Measurements from ENCODE around the gene NAGPA. TPM values are rescaled to one million over a fixed set of nuclear protein-coding genes. Genes with fewer than 3 reads are reported as not detected.

Gene NAGPA
- total and polyA plus RNA-seq, 2 of the 13 experiments (the other 11 are each of a cell fraction or from before 2014, with no cell fraction given) = 27.1 to 60.3 TPM

DNA sequence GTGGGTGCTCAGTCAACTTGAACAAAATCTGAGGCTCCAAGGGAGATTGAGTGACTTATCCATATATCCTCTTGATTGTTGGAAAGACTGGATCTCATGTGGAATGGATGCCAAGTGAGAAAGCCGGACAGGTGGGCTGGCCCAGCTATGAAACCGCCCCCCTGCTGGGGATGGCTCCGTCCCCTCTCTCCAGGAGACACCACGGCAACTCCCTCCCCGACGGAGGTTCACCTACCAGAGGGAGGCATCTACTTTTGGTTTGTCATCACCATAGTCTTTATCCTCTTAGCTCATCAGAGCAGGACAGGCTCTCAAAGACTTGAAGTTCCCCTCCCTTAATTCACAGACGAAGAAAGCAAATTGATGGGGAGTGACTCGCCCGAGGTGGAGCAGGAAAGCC is 36.1 kb upstream of the NAGPA start (continued):
- TF ChIP-seq ZNF569 (CRISPR knock-in tag; IDR thresholded peaks at IDR 0.05; ENCODE audit: borderline replicate concordance) = no peak

- no TSS peak for BruUV-seq (replicated peaks)
- Histone ChIP-seq H3K9ac (ENCODE audit: insufficient read depth, low read depth, low read length) (no peak overlapping the region), H3K79me2 (ENCODE audit: insufficient read depth, low read length) (peaks cover 19% of the 10 kb centered on the region), H3K36me3 (replicated peaks in 1 of 2; ENCODE audit: control insufficient read depth in 1 of 2, insufficient read depth in 2 of 2, low read length in 2 of 2) (peaks cover 0 to 6% of the 10 kb centered on the region in 2 experiments; a peak in 3 of 5 replicates), H3K4me3 (replicated peaks in 1 of 3; ENCODE audit: insufficient read depth in 1 of 3, low read depth in 2 of 3, low read length in 3 of 3) (no peak overlapping the region), H3K27ac (ENCODE audit: extremely low read length, insufficient read depth, low read length) (no peak overlapping the region), H3K4me1 (ENCODE audit: insufficient read depth, low read length) (peaks cover 44% of the 10 kb centered on the region), H4K20me1 (ENCODE audit: insufficient read depth, low read length) (no peaks in the 10 kb centered on the region), H3K27me3 (ENCODE audit: control insufficient read depth in 1 of 2, insufficient read depth in 2 of 2, low read length in 2 of 2) (peaks cover 0 to 13% of the 10 kb centered on the region in 2 experiments; a peak in 1 of 5 replicates), H3K4me2 (ENCODE audit: low read depth, low read length) (no peak overlapping the region), H2AFZ (ENCODE audit: low read length) (no peak overlapping the region), H3K9me3 (ENCODE audit: low read length) (no peaks in the 10 kb centered on the region)
- POLR2A ChIA-PET = no interaction called here
- CTCF ChIA-PET (ENCODE audit: low intra/inter-chr PET ratio, low total read pairs) = no interaction called here
- intact Hi-C loops (cut with micrococcal nuclease; ENCODE audit: unreplicated experiment) (no loop called here), in situ Hi-C loops (cut with HindIII; ENCODE audit: extremely low pct_ligation_motif_present, low pct_unique_long_range_greater_than_20kb) (no loop called here)
- no peak for TF ChIP-seq JDP2 (CRISPR knock-in tag; IDR thresholded peaks at IDR 0.05; ENCODE audit: borderline replicate concordance)
- TF ChIP-seq POGK (CRISPR knock-in tag; conservative IDR thresholded peaks at IDR 0.05) = no peak
- peak; percentile 60 for TF ChIP-seq USF2 (IDR thresholded peaks at IDR 0.05; ENCODE audit: low read depth, low read length)
- TF ChIP-seq USF2 (CRISPR knock-in tag; IDR thresholded peaks at IDR 0.05; ENCODE audit: borderline replicate concordance) = no peak
- TF ChIP-seq NFRKB (IDR thresholded peaks at IDR 0.05) = no peak
- no peak for TF ChIP-seq ZNF451 (CRISPR knock-in tag; IDR thresholded peaks at IDR 0.05)
- no peak for TF ChIP-seq ZNF570 (CRISPR knock-in tag; IDR thresholded peaks at IDR 0.05; ENCODE audit: borderline replicate concordance)
- TF ChIP-seq, protein P1, sequence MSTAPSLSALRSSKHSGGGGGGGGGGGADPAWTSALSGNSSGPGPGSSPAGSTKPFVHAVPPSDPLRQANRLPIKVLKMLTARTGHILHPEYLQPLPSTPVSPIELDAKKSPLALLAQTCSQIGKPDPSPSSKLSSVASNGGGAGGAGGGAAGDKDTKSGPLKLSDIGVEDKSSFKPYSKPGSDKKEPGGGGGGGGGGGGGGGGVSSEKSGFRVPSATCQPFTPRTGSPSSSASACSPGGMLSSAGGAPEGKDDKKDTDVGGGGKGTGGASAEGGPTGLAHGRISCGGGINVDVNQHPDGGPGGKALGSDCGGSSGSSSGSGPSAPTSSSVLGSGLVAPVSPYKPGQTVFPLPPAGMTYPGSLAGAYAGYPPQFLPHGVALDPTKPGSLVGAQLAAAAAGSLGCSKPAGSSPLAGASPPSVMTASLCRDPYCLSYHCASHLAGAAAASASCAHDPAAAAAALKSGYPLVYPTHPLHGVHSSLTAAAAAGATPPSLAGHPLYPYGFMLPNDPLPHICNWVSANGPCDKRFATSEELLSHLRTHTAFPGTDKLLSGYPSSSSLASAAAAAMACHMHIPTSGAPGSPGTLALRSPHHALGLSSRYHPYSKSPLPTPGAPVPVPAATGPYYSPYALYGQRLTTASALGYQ (CRISPR knock-in tag; IDR thresholded peaks at IDR 0.05) = no peak
- TF ChIP-seq RAD51 (IDR thresholded peaks at IDR 0.05; ENCODE audit: borderline replicate concordance) = peak; percentile 90
- no peak for TF ChIP-seq MTF2 (CRISPR knock-in tag; IDR thresholded peaks at IDR 0.05; ENCODE audit: borderline replicate concordance)
- TF ChIP-seq, protein P2, sequence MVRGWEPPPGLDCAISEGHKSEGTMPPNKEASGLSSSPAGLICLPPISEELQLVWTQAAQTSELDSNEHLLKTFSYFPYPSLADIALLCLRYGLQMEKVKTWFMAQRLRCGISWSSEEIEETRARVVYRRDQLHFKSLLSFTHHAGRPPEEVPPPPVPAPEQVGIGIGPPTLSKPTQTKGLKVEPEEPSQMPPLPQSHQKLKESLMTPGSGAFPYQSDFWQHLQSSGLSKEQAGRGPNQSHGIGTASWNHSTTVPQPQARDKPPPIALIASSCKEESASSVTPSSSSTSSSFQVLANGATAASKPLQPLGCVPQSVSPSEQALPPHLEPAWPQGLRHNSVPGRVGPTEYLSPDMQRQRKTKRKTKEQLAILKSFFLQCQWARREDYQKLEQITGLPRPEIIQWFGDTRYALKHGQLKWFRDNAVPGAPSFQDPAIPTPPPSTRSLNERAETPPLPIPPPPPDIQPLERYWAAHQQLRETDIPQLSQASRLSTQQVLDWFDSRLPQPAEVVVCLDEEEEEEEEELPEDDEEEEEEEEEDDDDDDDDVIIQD (CRISPR knock-in tag; IDR thresholded peaks at IDR 0.05; ENCODE audit: low read depth) = no peak
- no peak for TF ChIP-seq IKZF1 (IDR thresholded peaks at IDR 0.05)
- TF ChIP-seq DRAP1 (CRISPR knock-in tag; IDR thresholded peaks at IDR 0.05) = no peak
- TF ChIP-seq ZIK1 (CRISPR knock-in tag; IDR thresholded peaks at IDR 0.05; ENCODE audit: borderline replicate concordance, low read depth) = no peak
- TF ChIP-seq SMARCC2 (IDR thresholded peaks at IDR 0.05) = no peak
- TF ChIP-seq TRIM24 (CRISPR knock-in tag; IDR thresholded peaks at IDR 0.05) = no peak
- ATAC-seq = no peak
- WGBS (ENCODE audit: low lambda C conversion rate) = 41% methylated on average over 9 of the region's 9 CpGs
- no peak for FAIRE-seq
- no peak for DNase-seq (ENCODE audit: low spot score)
Observed at GRCh38 chr16:5069048-5069447, 35.3 kb upstream of the NAGPA start.

Data from HepG2 (cell line).